ENCODE results near the gene BABAM2. TPM values are rescaled to one million over a fixed set of nuclear protein-coding genes. Genes with fewer than 3 reads are reported as not detected.
A peak's percentile ranks its signal among the peaks of the same experiment; 100 is the strongest.

The BABAM2 gene
- total and polyA plus RNA-seq, 9 of the 15 experiments (the other 6 are each of a cell fraction or from before 2014, with no cell fraction given): 10.9 to 37.4 (median 25.6) TPM

DNA sequence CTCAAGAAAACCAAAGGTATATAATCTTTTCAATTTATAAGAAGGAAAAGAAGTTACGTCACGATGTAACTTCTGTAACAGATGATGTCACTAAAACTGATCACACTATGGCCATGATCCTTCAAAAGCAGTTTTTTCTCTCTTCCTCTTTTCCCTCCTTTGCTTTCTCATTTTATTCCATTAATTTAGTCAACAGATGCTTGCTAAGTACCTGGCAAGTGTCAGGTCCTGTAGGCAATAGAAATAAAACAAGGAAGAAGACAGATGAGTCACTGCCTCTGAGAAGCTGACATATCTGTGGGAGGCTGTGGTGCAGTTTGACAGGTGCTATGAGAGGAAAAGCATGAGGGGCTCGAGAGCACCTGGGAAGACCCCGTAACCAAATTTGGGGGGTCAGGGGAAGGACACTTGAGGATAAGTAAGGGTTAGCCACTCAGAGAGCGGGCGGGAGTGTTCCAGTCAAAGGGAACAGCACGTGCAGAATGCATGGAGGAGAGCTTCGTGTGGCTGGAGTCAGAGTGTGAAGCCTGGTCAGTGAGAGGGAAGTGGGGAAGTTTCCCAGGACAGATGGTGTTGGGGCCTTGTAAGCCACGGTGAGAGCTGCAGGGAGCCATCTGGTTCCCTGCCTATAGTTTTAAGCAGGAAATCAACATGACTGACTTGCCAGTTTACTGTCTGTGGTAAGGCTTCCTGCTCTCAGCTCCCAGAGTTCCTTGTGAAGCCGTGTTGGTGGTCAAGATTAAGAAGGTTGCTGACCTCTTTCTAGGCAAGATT, 303.3 kb downstream of the BABAM2 start (continued):
- TF ChIP-seq, protein P1, sequence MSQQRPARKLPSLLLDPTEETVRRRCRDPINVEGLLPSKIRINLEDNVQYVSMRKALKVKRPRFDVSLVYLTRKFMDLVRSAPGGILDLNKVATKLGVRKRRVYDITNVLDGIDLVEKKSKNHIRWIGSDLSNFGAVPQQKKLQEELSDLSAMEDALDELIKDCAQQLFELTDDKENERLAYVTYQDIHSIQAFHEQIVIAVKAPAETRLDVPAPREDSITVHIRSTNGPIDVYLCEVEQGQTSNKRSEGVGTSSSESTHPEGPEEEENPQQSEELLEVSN (IDR thresholded peaks at IDR 0.05; ENCODE audit: borderline replicate concordance in 1 of 2, extremely low read depth in 1 of 2, insufficient read depth in 1 of 2, insufficient read length in 1 of 2, low read depth in 1 of 2, low read length in 1 of 2, poor library complexity in 1 of 2, severe bottlenecking in 1 of 2): peak; percentile 58 to 86
- TF ChIP-seq, protein P2, sequence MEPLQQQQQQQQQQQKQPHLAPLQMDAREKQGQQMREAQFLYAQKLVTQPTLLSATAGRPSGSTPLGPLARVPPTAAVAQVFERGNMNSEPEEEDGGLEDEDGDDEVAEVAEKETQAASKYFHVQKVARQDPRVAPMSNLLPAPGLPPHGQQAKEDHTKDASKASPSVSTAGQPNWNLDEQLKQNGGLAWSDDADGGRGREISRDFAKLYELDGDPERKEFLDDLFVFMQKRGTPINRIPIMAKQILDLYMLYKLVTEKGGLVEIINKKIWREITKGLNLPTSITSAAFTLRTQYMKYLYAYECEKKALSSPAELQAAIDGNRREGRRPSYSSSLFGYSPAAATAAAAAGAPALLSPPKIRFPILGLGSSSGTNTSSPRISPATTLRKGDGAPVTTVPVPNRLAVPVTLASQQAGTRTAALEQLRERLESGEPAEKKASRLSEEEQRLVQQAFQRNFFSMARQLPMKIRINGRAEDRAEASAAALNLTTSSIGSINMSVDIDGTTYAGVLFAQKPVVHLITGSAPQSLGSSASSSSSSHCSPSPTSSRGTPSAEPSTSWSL (CRISPR knock-in tag; IDR thresholded peaks at IDR 0.05; ENCODE audit: borderline replicate concordance): no peak

DNA sequence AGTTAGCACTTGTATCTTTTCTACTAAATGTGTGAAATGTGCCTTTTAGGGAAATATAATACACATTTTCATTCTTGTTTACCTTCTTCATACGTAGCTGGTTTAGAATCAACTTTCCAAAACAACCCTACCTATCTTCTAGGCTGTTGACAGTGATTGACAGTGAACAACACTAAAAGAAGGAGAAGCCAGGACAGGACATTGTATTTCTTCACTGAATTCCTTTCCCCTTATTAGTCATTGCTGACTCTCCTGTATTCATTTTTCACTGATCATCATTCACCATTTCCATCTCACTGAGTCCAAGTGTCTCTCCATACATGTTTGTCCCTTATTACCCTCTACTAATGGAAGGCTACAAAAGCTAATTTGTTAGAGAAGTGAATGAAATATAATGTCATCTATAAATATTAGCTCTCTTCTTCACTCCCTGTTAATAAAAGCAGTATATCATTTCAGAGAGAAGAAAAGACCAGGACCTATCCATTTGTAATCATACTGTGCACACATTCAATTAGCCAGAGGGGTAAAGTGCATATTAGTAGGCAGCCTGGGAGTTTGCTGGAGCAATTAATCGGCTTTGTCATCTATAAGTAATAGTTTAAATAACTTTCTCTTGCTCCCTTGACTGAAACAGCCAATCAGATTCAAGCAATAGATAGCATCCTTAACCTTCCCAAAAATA, 309.6 kb downstream of the BABAM2 start:
- in situ Hi-C loops (cut with MboI): no loop called here
- FAIRE-seq: no peak
- BruUV-seq (replicated peaks): no TSS peak
- no peak for TF ChIP-seq KDM2B (CRISPR knock-in tag; IDR thresholded peaks at IDR 0.05)
- no peak for TF ChIP-seq NCOA1 (IDR thresholded peaks at IDR 0.05; ENCODE audit: low read depth)
- TF ChIP-seq MCM5 (IDR thresholded peaks at IDR 0.05; ENCODE audit: low read depth): no peak
- no peak for TF ChIP-seq STAT5A (IDR thresholded peaks at IDR 0.05; ENCODE audit: borderline replicate concordance, low read length)
- TF ChIP-seq ZZZ3 (IDR thresholded peaks at IDR 0.05): no peak
- TF ChIP-seq, protein P3, sequence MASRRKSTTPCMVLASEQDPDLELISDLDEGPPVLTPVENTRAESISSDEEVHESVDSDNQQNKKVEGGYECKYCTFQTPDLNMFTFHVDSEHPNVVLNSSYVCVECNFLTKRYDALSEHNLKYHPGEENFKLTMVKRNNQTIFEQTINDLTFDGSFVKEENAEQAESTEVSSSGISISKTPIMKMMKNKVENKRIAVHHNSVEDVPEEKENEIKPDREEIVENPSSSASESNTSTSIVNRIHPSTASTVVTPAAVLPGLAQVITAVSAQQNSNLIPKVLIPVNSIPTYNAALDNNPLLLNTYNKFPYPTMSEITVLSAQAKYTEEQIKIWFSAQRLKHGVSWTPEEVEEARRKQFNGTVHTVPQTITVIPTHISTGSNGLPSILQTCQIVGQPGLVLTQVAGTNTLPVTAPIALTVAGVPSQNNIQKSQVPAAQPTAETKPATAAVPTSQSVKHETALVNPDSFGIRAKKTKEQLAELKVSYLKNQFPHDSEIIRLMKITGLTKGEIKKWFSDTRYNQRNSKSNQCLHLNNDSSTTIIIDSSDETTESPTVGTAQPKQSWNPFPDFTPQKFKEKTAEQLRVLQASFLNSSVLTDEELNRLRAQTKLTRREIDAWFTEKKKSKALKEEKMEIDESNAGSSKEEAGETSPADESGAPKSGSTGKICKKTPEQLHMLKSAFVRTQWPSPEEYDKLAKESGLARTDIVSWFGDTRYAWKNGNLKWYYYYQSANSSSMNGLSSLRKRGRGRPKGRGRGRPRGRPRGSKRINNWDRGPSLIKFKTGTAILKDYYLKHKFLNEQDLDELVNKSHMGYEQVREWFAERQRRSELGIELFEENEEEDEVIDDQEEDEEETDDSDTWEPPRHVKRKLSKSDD (conservative IDR thresholded peaks at IDR 0.05; ENCODE audit: low read length): no peak
- TF ChIP-seq EP300 (IDR thresholded peaks at IDR 0.05; ENCODE audit: low read length): no peak
- TF ChIP-seq ZNF589 (CRISPR knock-in tag; IDR thresholded peaks at IDR 0.05; ENCODE audit: low read depth): no peak
- no peak for TF ChIP-seq GABPB1 (CRISPR knock-in tag; IDR thresholded peaks at IDR 0.05)
- no peak for TF ChIP-seq CCAR2 (IDR thresholded peaks at IDR 0.05; ENCODE audit: low read depth, low read length)
- TF ChIP-seq TAL1 (IDR thresholded peaks at IDR 0.05): no peak

More for the DNA sequence above, 309.6 kb downstream of the BABAM2 start:
- H3K27me3 ChIP-seq (ENCODE audit: control insufficient read depth in 2 of 2, insufficient read depth in 2 of 2, low read length in 2 of 2): no peaks in the 10 kb centered on the region
- no peak overlapping the region for H3K27ac ChIP-seq (ENCODE audit: extremely low read depth, low read depth, low read length)
- no peak overlapping the region for H3K9ac ChIP-seq (ENCODE audit: insufficient read depth in 1 of 2, low read depth in 2 of 2, low read length in 2 of 2)
- H4K20me1 ChIP-seq (replicated peaks; ENCODE audit: control insufficient read depth, insufficient read depth, low read length): no peaks in the 10 kb centered on the region
- H3K9me1 ChIP-seq (ENCODE audit: control insufficient read depth, insufficient read depth, low read length): no peaks in the 10 kb centered on the region
- POLR2A ChIA-PET: no interaction called here
- intact Hi-C loops (cut with micrococcal nuclease): no loop called here
- DNase-seq (ENCODE audit: extremely low read depth in 1 of 4, low spot score in 3 of 4) (no peak), ATAC-seq (no peak)
- no peaks in the 10 kb centered on the region for H3K79me2 ChIP-seq (ENCODE audit: control insufficient read depth, insufficient read depth, low read length)
- H2AFZ ChIP-seq (ENCODE audit: low read depth, low read length): no peak overlapping the region
- H3K4me2 ChIP-seq (ENCODE audit: insufficient read depth, low read length): no peak overlapping the region
- H3K4me3 ChIP-seq: no peak overlapping the region
- CTCF ChIA-PET (ENCODE audit: low intra/inter-chr PET ratio): no interaction called here
- H3K4me1 ChIP-seq (replicated peaks in 1 of 2; ENCODE audit: control insufficient read depth in 2 of 2, insufficient read depth in 2 of 2, low read length in 2 of 2): no peaks in the 10 kb centered on the region
- no peaks in the 10 kb centered on the region for H3K9me3 ChIP-seq (replicated peaks; ENCODE audit: control insufficient read depth, insufficient read depth, low read depth, low read length)
- WGBS (ENCODE audit: insufficient coverage, low coverage, missing lambda C conversion rate): 19% methylated on average over 2 of the region's 2 CpGs
- no peaks in the 10 kb centered on the region for H3K36me3 ChIP-seq (ENCODE audit: control insufficient read depth, insufficient read depth, low read length)
